Measurements from ENCODE around the gene DBP.

DBP gene

GRCh38 chr19:48674216-48674809 is 37.1 kb upstream of the DBP start:
- H2AFZ ChIP-seq (ENCODE audit: low read depth, low read length, severe bottlenecking): no peak overlapping the region
- no peaks in the 10 kb centered on the region for H3K9me3 ChIP-seq (ENCODE audit: insufficient read depth, low read length)
- no peak overlapping the region for H3K4me3 ChIP-seq (ENCODE audit: insufficient read depth, low read length, poor library complexity, severe bottlenecking)
- no peak overlapping the region for H3K27ac ChIP-seq (ENCODE audit: low read depth, low read length)
- no peak overlapping the region for H3K9ac ChIP-seq (ENCODE audit: low read length)
- H3K36me3 ChIP-seq (ENCODE audit: low read length): no peaks in the 10 kb centered on the region
- TF ChIP-seq, protein P1, sequence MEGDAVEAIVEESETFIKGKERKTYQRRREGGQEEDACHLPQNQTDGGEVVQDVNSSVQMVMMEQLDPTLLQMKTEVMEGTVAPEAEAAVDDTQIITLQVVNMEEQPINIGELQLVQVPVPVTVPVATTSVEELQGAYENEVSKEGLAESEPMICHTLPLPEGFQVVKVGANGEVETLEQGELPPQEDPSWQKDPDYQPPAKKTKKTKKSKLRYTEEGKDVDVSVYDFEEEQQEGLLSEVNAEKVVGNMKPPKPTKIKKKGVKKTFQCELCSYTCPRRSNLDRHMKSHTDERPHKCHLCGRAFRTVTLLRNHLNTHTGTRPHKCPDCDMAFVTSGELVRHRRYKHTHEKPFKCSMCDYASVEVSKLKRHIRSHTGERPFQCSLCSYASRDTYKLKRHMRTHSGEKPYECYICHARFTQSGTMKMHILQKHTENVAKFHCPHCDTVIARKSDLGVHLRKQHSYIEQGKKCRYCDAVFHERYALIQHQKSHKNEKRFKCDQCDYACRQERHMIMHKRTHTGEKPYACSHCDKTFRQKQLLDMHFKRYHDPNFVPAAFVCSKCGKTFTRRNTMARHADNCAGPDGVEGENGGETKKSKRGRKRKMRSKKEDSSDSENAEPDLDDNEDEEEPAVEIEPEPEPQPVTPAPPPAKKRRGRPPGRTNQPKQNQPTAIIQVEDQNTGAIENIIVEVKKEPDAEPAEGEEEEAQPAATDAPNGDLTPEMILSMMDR (IDR thresholded peaks at IDR 0.05; ENCODE audit: insufficient read depth, low read length, poor library complexity, severe bottlenecking): no peak
- no peak for TF ChIP-seq EZH2phosphoT487 (conservative IDR thresholded peaks at IDR 0.05; ENCODE audit: low read length)
- no peak overlapping the region for H3K4me2 ChIP-seq (ENCODE audit: low read depth, low read length, poor library complexity, severe bottlenecking)
- H3K79me2 ChIP-seq (ENCODE audit: insufficient read depth, low read length): no peaks in the 10 kb centered on the region
- H3K27me3 ChIP-seq (ENCODE audit: low read length): no peaks in the 10 kb centered on the region
- H3F3A ChIP-seq (ENCODE audit: insufficient read depth): no peaks in the 10 kb centered on the region
- no peaks in the 10 kb centered on the region for H3K9me2 ChIP-seq (replicated peaks; ENCODE audit: insufficient read depth, low read length)
- H4K20me1 ChIP-seq (ENCODE audit: low read depth, low read length): no peaks in the 10 kb centered on the region

DNA sequence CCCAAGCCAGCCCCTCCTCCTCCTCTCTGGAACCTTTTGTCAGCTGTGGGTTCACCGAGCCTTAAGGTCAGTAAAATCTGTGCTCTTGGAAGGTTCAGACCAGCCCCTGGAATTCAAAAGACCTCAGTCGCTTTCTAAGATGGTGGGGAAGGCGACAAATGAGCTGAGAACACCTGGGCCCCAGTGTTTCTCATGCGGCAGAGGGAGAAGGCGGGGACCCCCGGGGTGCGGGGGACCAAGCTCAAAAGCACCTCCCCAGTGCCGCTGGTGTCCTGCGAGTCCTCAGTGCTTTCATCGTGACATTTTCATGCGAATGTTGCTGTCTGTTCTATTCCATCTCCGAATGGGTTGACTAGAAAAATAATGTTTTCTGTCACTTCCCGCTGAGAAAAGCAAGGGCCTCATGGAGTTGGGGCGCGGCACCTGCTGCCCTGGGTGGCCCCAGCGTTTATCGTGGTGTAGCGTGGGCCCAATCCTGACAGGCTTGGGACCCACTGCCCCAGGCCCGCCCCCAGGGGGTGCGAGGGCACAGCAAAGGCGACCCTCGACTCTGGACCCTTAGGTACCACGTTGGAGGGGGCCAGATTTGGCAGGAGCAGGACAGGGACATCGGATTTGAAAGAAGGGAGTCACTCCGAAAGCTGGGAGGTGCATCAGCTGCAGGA is 36.4 kb upstream of the DBP start:
- H3F3A ChIP-seq (ENCODE audit: insufficient read depth): no peaks in the 10 kb centered on the region
- H3K27me3 ChIP-seq (ENCODE audit: low read length): no peaks in the 10 kb centered on the region
- H3K36me3 ChIP-seq (ENCODE audit: low read length): no peaks in the 10 kb centered on the region
- H4K20me1 ChIP-seq (ENCODE audit: low read depth, low read length): no peaks in the 10 kb centered on the region
- no peaks in the 10 kb centered on the region for H3K9me3 ChIP-seq (ENCODE audit: insufficient read depth, low read length)
- no peaks in the 10 kb centered on the region for H3K79me2 ChIP-seq (ENCODE audit: insufficient read depth, low read length)
- no peaks in the 10 kb centered on the region for H3K9me2 ChIP-seq (replicated peaks; ENCODE audit: insufficient read depth, low read length)
- no peak overlapping the region for H3K27ac ChIP-seq (ENCODE audit: low read depth, low read length)
- no peak overlapping the region for H3K4me2 ChIP-seq (ENCODE audit: low read depth, low read length, poor library complexity, severe bottlenecking)
- no peak overlapping the region for H3K4me3 ChIP-seq (ENCODE audit: insufficient read depth, low read length, poor library complexity, severe bottlenecking)
- H2AFZ ChIP-seq (ENCODE audit: low read depth, low read length, severe bottlenecking): no peak overlapping the region
- no peak overlapping the region for H3K9ac ChIP-seq (ENCODE audit: low read length)
- no peak for TF ChIP-seq EZH2phosphoT487 (conservative IDR thresholded peaks at IDR 0.05; ENCODE audit: low read length)
- TF ChIP-seq, protein P1 (IDR thresholded peaks at IDR 0.05; ENCODE audit: insufficient read depth, low read length, poor library complexity, severe bottlenecking): no peak

GRCh38 chr19:48672994-48673393 is 35.8 kb upstream of the DBP start, which contains the start of gene NTN5:
TSS of gene NTN5 (minus strand) at chr19:48673017. CDS start at chr19:48670986, 2,031 bp downstream.
- no peaks in the 10 kb centered on the region for H3K79me2 ChIP-seq (ENCODE audit: insufficient read depth, low read length)
- H3K27ac ChIP-seq (ENCODE audit: low read depth, low read length): no peak within 1 kb of the TSS
- H3K4me3 ChIP-seq (ENCODE audit: insufficient read depth, low read length, poor library complexity, severe bottlenecking): no peak within 1 kb of the TSS
- no peaks in the 10 kb centered on the region for H3K9me3 ChIP-seq (ENCODE audit: insufficient read depth, low read length)
- no peaks in the 10 kb centered on the region for H3K36me3 ChIP-seq (ENCODE audit: low read length)
- H3F3A ChIP-seq (ENCODE audit: insufficient read depth): no peaks in the 10 kb centered on the region
- H3K9me2 ChIP-seq (replicated peaks; ENCODE audit: insufficient read depth, low read length): no peaks in the 10 kb centered on the region
- H4K20me1 ChIP-seq (ENCODE audit: low read depth, low read length): no peaks in the 10 kb centered on the region
- H2AFZ ChIP-seq (ENCODE audit: low read depth, low read length, severe bottlenecking): no peak within 1 kb of the TSS
- H3K9ac ChIP-seq (ENCODE audit: low read length): no peak within 1 kb of the TSS
- no peaks in the 10 kb centered on the region for H3K27me3 ChIP-seq (ENCODE audit: low read length)
- H3K4me2 ChIP-seq (ENCODE audit: low read depth, low read length, poor library complexity, severe bottlenecking): no peak within 1 kb of the TSS
- no peak for TF ChIP-seq EZH2phosphoT487 (conservative IDR thresholded peaks at IDR 0.05; ENCODE audit: low read length)
- TF ChIP-seq, protein P1 (IDR thresholded peaks at IDR 0.05; ENCODE audit: insufficient read depth, low read length, poor library complexity, severe bottlenecking): no peak
